22Rv1 (cell line): Measurements from ENCODE around the gene PJA1.

ENCODE experiments used
- H3K27ac ChIP-seq: fragments of 450-650 bp; 2 replicates; pipeline ENCODE4 v1.5.1; 2017
- ZFX ChIP-seq: fragments of 450-650 bp; IDR thresholded peaks from 2 replicates; pipeline ENCODE4 v1.6.1; 2017; ENCODE audit warnings: antibody characterized with exemption, borderline replicate concordance
- TF ChIP-seq, protein P1 (sequence below): fragments of 450-650 bp; IDR thresholded peaks from 2 replicates; pipeline ENCODE4 v1.5.1; 2017; ENCODE audit warnings: mild to moderate bottlenecking

Gene PJA1

DNA sequence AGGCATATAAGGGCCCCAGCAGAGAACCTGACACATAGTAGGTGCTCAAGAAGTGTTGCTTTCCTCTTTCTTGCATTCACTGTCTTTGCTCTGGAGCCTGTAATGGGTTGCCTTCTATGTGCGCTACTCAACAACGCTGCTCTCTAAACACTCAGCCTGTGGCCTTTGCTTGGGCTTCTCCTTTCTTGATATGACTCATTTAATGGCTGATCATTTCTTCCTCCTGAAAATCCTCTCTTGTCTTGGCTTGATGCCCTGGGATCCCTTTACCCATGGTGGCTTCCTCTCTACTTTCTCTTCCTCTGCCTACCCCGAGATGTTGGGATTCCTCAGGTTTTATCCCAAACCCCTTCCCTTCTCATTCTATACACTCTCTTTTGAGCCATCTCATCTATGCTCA is 19.9 kb upstream of the PJA1 start:
- H3K27ac ChIP-seq, result no peak overlapping the region
- TF ChIP-seq ZFX, result no peak
- TF ChIP-seq, protein P1, sequence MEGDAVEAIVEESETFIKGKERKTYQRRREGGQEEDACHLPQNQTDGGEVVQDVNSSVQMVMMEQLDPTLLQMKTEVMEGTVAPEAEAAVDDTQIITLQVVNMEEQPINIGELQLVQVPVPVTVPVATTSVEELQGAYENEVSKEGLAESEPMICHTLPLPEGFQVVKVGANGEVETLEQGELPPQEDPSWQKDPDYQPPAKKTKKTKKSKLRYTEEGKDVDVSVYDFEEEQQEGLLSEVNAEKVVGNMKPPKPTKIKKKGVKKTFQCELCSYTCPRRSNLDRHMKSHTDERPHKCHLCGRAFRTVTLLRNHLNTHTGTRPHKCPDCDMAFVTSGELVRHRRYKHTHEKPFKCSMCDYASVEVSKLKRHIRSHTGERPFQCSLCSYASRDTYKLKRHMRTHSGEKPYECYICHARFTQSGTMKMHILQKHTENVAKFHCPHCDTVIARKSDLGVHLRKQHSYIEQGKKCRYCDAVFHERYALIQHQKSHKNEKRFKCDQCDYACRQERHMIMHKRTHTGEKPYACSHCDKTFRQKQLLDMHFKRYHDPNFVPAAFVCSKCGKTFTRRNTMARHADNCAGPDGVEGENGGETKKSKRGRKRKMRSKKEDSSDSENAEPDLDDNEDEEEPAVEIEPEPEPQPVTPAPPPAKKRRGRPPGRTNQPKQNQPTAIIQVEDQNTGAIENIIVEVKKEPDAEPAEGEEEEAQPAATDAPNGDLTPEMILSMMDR, result no peak

DNA sequence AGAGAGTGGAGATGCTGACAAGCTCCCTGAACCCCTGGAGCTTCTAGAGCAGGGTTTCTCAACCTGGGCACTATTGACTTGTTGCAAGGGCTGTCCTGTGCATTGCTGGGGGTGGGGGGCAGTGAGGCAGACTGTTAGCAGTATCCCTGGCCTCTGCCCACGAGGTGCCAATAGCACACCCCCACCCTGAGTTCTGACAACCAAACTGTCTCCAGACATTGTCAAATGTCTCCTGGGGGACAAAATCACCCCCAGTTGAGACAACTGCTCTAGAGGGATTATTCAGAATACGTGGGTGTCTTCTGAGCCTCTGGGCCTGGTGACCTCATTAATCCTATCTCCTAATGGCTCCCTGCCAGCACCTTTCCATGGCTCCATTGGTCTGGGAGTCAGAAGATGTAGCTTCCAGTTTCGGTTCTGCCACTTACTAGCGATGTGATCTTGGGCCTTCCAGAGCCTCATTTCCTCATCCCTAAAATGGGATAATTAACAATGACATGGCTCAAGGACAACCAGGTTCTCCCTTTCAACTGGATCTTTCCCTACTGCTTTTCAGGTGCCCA is 17.6 kb upstream of the PJA1 start:
- no peak for TF ChIP-seq ZFX
- TF ChIP-seq, protein P1, result no peak
- no peak overlapping the region for H3K27ac ChIP-seq

DNA sequence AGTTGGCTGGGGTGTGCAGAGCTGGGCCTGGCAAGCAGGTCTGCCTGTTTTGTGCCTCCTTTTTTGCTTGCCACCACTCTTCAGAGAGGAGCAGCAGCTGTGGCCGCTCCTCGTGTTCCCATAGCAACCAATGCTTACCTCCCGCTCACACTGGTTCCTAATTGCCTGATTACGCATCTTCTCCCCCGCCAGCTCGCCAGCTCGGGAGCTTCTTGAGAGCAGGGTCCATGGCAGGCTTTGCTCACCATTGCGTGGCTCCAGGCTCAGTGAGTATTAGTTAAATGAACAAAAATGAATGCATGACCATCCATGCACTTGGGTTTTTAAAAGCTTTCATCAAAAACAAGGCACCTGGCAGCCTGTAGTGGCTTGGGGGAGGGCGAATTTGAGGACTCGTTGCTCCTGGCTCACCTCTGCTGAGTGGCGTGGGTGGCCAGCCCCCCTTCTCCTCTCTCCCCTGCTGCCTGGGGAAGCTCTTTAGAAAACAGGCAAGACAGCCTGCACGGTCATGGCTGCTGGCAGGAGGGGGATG is 14.2 kb upstream of the PJA1 start:
- TF ChIP-seq, protein P1, result no peak
- no peak for TF ChIP-seq ZFX
- H3K27ac ChIP-seq, result no peak overlapping the region

DNA sequence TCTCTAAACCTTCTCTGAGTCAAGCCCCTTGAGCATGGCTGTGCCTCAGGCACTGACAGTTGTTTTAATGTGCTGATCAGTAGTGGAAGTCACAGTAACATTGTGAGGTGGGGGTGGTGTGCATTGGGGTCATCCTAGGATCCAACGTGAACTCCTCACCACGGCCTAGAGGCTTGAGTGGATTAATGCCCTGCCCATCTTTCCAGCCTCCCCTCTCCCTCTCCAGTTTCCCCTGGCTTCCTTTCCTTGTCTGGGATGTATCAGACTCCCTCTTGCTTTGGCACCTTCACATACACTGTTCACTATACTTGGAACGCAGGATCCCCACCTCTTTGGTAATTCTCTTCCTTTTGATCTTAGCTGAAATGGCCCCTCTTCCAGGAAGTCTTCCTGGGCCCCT is 13.3 kb upstream of the PJA1 start:
- H3K27ac ChIP-seq, result no peak overlapping the region

DNA sequence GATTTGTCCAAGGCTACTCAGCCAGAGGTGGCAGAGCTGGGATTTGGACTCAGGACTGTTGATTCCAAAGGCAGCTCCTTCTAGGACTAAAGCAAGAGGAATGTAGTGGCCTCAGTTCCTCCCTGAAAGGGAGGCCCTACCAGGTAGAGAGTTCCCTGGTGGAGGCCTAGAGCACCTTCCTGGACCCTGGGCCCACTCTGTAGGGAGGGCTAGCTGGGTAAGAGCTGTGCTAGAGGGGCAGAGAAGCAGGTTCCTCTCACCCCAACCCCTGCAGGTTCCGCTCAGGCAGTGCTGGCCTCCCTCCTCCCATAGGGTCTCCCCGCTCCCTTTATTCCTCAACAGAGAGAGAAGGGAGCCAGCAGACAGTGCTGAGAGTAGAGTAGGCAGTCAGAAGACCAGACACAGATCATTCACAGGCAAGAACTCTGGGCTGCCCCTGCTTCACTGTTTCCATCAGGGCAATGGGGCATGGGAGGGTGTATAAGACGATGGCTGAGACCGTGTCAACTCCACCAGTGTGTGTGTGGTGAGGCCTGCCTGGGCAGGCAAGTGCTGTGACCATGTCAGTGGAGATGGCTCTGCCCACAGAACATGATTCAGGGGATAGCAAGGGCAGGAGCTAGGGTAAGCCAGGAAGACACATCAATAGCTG is 12.4 kb upstream of the PJA1 start:
- no peak for TF ChIP-seq ZFX
- TF ChIP-seq, protein P1, result no peak
- no peak overlapping the region for H3K27ac ChIP-seq

More for the DNA sequence above, 13.3 kb upstream of the PJA1 start:
- TF ChIP-seq, protein P1, result no peak
- no peak for TF ChIP-seq ZFX

DNA sequence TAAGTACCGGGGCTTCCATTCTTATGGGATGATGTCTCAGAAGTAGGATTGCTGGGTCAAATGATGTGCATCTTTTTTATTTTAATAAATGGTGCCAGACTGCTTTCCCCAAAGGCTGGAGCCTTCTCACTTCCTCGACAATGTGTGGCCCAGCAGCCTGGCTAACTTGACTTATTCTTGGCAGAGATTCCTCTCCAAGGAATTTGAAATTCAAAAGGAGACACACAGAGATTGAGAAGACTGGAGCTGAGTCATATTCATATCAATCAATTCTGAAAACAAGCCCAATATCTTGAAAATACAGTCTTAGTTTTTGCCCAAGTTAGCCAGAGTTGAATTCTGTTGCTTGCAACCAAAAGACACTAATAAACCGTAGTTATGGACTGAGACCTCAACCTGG is 10.8 kb upstream of the PJA1 start:
- TF ChIP-seq, protein P1, result no peak
- TF ChIP-seq ZFX, result no peak
- H3K27ac ChIP-seq, result no peak overlapping the region

DNA sequence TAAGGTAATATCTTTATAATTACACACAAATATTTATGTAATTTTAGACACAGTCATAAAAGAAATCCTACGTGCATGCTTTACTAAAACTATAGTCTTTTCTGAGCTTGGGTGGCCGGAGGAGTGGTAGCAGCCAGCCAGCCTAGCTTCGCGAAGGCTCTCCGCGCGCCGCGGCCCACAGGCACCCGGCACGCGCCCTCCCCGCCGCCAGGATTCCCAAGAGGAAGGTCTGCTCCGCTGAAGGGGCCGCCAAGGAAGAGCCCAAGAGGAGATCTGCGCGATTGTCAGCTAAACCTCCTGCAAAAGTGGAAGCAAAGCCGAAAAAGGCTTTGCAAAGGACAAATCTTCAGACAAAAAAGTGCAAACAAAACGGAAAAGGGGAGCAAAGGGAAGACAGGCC is 8.7 kb upstream of the PJA1 start:
- no peak overlapping the region for H3K27ac ChIP-seq
- no peak for TF ChIP-seq ZFX
- TF ChIP-seq, protein P1, result no peak
